NCI-H146 (cell line): ENCODE data around the gene PRR30.

Source experiments
- DNase-seq: peaks from one replicate; lab custom pipeline; 2025; lab: John Stamatoyannopoulos, UW

Gene PRR30

GRCh38 chr2:27154488-27154887 is 15.3 kb upstream of the PRR30 start:
- DNase-seq = no peak

GRCh38 chr2:27152796-27153464 is 13.7 kb upstream of the PRR30 start:
- DNase-seq = peak; percentile 80

DNA sequence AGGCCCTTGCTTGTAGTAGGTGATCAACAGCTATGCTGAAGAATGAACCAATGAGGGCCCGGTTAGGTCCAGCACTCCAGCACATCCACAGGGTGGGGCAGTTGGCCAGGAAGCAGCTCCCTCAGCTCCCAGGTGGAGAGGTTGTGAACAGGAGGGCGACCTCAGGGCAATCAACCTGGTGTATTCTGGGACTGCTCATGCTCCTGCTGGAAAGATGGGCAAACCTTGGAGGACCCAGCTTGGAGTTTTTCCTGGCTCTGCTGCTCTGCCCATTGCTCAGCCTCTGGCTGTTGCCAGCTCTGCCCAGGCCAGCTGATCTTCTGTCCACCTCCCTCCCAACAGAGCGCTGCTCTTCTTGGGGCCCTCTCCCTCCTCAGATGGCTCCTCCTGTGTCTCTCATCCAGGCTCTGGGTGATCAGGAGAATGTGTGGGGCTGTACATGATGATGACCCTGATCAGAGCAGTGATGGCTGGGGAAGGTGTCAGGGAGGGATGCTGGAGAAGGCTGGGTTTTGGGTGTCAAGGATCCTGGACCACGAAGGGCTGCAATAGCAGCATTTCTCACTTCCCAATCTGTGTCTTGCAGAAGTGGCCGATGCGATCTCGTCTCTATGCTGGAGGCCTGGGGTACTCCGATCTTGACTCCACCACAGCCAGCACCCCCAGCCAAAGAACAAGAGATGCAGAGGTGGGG is 13.0 kb upstream of the PRR30 start:
- peak; percentile 14 for DNase-seq

DNA sequence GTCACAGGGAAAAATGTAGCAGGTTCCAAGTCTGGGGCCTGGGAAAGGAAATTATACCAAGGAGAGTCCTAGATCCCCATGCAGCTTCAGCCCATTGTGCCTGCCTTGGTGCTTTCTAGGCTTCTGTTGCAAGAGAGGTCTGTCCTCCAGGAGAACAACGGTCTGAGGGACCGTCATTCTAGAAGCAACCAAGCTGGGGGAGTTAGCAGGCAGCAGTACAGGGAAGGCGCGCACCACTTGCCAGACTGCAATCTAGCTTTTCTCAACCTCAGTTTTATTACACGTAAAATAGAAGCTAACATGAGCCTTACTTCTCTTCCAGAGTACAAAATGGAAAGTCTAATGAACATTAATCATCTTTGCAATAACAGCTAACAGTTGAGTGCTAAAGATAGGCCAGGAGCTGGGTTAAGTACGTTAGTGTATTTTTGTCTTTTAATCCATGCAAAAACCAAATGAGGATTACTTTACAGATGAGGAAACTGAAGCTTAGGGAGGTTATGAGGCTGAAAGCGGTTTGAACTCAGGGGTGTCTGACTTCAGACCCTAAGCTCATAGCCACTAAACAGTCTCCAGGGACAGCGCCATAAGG is 11.5 kb upstream of the PRR30 start:
- no peak for DNase-seq

GRCh38 chr2:27149570-27150405 is 10.6 kb upstream of the PRR30 start:
- DNase-seq = no peak

DNA sequence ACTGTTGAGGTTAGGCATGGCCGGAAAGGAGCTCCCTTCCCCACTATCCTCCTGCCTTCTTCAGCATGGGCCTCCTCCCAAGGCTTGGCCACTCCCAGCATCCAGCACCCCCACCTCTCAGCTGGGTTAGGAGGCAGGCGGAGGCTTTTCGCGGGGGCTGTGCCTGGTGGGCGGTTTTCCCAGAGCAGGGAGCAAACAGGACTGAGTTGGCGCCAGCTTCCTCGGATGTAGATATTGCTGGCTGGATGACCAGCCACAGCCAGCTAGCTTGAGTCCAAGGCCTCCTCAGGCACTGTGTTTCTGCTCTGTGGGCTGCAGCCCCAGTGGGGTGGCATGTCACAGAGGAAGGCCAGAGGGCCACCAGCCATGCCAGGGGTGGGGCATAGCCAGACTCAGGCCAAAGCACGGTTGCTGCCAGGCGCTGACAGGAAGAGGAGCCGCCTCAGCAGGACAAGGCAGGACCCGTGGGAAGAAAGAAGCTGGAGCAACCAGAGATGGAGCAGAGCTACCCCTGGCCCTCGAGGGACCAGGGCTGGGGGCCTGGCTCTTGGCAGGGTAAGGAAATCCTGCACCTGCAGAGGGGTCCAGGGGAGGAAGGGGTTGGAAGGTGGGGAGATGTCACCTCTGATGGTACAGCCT is 9.7 kb upstream of the PRR30 start, which contains the start of gene TCF23:
Gene TCF23 (plus strand): TSS at position 204 of the 639 bp plus-strand sequence. CDS start 130 bp downstream, at position 334.
- no peak for DNase-seq

GRCh38 chr2:27147935-27148334 is 8.7 kb upstream of the PRR30 start:
- no peak for DNase-seq

GRCh38 chr2:27145682-27146081 is 6.5 kb upstream of the PRR30 start:
- DNase-seq = no peak

DNA sequence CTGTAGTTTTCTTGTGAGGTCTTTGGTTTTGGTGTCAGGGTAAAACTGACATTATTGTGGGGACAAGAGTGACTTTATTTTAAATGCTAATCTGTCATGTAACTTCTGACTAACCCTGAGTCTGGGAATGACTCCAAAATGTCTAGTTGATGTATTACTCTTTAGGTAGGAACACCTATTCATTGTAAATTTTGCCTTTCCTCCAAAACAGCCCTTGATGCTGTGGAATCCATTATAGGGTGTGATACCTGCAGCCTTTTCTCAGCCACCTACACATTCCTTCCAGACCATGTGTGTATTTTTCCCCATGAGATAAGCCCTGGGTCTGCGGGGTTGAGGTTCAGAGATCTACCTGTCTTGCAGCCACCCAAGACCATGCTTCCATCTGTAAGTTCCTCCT is 4.1 kb upstream of the PRR30 start:
- DNase-seq = no peak

- no peak for DNase-seq
Observed at GRCh38 chr2:27138111-27138510, 1.1 kb downstream of the PRR30 start.

DNA sequence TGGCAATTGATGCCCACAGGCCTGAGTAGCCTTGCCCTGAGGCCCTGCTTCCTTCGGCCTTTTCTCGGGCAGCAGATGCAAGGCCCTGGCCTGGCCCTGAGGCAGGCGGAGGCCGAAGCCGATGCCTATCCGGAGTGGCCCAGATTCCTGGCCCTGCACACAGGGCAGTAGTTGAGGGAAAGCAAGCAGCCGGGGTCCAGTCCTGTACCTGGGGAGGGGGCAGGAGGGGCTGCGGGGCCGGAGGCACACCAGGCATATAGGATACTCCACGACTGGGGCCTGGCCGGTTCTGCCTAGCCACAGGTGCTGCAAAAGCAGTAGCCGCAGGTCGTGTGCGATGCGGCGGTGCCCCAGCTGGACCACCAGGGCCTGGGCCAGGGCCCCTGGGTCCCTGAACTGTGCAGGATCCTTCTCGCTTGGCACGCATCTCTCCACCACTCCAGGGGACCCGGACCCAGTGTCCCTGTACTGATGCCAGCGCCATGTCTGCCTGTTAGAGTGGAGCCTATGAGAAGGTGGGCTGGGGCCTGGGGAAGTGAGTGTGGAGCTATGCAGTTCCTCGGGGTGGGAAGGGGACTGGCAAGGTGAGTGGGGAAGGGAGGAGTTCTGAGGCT is 1.8 kb downstream of the PRR30 start:
- DNase-seq = no peak

DNA sequence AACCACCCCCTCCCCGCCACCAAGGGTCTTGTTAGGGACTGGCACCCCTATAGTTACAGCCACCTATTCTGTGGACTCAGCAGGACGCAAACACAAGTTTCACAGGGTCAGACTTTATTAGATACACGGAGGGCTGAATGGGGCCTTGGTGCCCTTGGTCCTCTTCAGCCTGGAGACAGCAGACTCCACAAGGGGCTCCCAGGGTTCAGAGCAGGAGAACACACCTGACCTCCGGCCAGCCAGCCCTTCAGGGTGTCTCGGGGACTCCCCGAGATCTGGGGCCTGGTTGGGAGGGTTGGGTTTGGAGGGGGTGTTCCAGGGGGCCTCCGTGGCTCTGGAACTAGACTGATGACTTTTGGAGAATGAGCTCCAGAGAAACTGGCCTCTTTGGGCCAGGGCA is 2.5 kb downstream of the PRR30 start:
- DNase-seq = no peak

DNA sequence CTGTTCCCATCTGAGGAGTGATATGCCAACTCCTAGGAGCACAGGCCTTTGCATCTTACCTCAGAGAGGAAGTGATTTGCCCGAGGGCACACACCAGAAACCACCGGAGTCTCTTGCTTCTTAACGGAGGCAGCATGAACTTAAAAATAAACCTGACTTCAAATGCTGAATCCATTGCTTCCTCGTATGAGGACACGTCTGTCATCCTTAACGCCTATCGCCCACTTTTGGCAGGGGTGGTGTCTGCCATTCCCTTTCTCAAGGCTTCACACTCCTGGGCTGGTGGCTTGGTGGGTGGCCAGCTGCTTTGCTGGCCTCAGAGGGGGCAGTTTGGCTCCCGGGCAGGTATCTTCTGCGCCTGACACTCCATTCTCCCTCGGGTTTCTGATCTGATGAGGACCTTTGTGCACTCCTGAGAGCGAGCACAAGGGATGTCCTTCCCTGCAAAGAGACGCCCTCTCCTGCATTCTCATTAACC is 3.7 kb downstream of the PRR30 start:
- no peak for DNase-seq

DNA sequence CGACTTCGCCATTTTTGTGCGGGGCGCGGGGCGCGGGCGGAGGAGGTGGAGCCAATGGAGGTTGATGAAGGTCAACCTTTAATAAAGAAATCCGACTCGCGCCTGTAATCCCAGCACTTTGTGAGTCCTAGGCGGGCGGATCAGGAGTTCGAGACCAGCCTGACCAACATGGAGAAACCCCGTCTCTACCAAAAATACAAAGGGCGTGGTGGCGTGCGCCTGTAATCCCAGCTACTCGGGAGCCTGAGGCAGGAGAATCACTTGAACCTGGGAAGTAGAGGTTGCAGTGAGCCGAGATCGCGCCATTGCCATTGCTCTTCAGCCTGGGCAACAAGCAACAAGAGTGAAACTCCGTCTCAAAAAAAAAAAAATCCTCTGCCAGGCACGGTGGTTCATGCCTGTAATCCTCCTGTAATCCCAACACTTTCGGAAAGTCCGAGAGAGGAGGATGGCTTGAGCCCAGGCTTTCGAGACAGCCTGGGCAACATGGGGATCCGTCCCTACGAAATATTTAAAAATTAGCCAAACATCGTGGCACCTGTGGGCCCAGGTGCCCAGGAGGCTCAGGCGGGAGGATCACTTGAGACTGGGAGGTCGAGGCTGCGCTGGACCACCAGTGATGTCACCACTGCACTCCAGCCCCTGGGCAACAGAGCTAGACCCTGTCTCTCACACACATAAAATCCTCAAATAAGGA is 4.3 kb downstream of the PRR30 start:
- DNase-seq = no peak

- peak; percentile 97 for DNase-seq
Observed at GRCh38 chr2:27133905-27134780, 5.1 kb downstream of the PRR30 start, which contains the start of gene PREB. PREB (minus strand) TSS chr2:27134636; CDS start chr2:27134421, 215 bp downstream.

- DNase-seq = no peak
Observed at GRCh38 chr2:27133195-27133875, 5.9 kb downstream of the PRR30 start.

- DNase-seq = no peak
Observed at GRCh38 chr2:27131429-27131828, 7.8 kb downstream of the PRR30 start.

DNA sequence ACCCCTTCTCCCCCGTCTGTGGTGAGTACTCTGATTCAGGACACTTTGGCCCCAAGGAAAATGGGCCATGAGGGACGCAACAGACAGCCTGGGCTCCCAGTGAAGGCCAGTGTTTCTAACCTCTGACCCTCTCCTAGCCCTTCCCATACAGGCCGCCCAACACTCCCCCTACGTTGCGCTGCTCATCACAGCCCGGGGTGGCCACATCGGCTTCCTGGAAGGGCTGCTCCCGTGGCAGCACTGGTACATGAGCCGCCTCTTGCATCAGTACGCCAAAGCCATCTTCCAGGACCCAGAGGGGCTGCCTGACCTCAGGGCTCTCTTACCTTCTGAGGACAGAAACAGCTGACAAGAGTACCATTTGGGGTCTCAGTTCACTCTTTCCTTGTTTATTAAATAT is 8.8 kb downstream of the PRR30 start:
- no peak for DNase-seq
